ENCODE results near the gene ZNF556.

GRCh38 chr19:2823646-2824045 is 43.5 kb upstream of the ZNF556 start:
- TF ChIP-seq POLR2AphosphoS5 (IDR thresholded peaks at IDR 0.05; ENCODE audit: low read depth, low read length) = no peak
- no peak for TF ChIP-seq CTCF (IDR thresholded peaks at IDR 0.05)
- no peak for TF ChIP-seq TCF7L2 (IDR thresholded peaks at IDR 0.05; ENCODE audit: low read depth, low read length)
- no peak for TF ChIP-seq SIN3A (IDR thresholded peaks at IDR 0.05; ENCODE audit: borderline replicate concordance, insufficient read depth, low read depth, low read length)

All from Panc1 (cell line).